IPS DF 6.9 (cell line): ENCODE results near the gene ZBTB43.
"Not testable (repeated sequence)": the region's sequence is repeated elsewhere in the genome, so short reads cannot be mapped to it uniquely, and the experiment has no call there.

ENCODE experiments used
- DNase-seq: peaks from one replicate; pipeline ENCODE4 v3.0.0-alpha.2; 2013; ENCODE audit warnings: low read depth, low spot score
- H3K27ac ChIP-seq: one replicate; pipeline ENCODE4 v1.5.1; 2013; ENCODE audit warnings: low read length, control low read depth
- H3K27me3 ChIP-seq: 2 replicates; pipeline ENCODE4 v1.6.1; 2013; ENCODE audit warnings: mild to moderate bottlenecking, low read length; ENCODE audit not compliant: control insufficient read depth, insufficient read depth
- H3K36me3 ChIP-seq: 2 replicates; pipeline ENCODE4 v1.6.1; 2013; ENCODE audit warnings: low read length; ENCODE audit not compliant: control insufficient read depth, insufficient read depth
- H3K4me1 ChIP-seq: 2 replicates; pipeline ENCODE4 v1.6.1; 2013; ENCODE audit warnings: low read length; ENCODE audit not compliant: control insufficient read depth, insufficient read depth
- H3K4me3 ChIP-seq: 2 replicates; pipeline ENCODE4 v1.5.1; 2013; ENCODE audit warnings: mild to moderate bottlenecking, low read length
- H3K9me3 ChIP-seq: 2 replicates; pipeline ENCODE4 v1.6.1; 2013; ENCODE audit warnings: low read length, inconsistent platforms; ENCODE audit not compliant: control insufficient read depth, insufficient read depth
- WGBS: extraction: QIAGEN DNeasy Blood & Tissue Kit; methylation state at CpG from one replicate; pipeline ENCODE4 v1.1.7; 2013; ENCODE audit warnings: mixed read lengths, missing lambda C conversion rate; ENCODE audit not compliant: insufficient read length, insufficient coverage; 5-methylcytosine and 5-hydroxymethylcytosine counted together

The ZBTB43 gene

DNA sequence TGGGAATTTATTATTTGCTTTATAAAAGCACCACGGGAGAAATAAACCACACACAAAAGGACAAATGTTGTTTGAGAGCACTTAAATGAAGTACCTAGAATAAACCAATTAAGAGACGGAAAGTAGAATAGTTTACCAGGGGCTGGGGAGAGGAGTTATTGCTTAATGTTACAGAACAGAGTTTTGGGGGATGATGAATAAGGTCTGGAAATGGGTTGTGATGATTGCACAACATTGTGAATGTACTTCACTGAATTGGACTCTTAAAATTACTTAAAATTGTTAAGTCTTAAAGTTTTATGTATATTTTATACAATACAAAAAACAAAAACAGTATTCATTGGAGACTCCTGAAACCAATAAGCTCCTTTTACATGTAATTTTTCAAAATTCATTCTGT lies 1.5 kb downstream of the ZBTB43 start:
- Histone ChIP-seq H3K27me3 (no peaks in the 10 kb centered on the region), H3K4me1 (peaks cover 2% of the 10 kb centered on the region; the same call in 1 of the 2 replicates), H3K36me3 (peaks cover 2% of the 10 kb centered on the region; the same call in 1 of the 2 replicates), H3K4me3 (no peak overlapping the region), H3K9me3 (no peaks in the 10 kb centered on the region), H3K27ac (no peak overlapping the region)
- no CpG with 5 or more reads among the region's 2 CpGs for WGBS
- DNase-seq: no peak

DNA sequence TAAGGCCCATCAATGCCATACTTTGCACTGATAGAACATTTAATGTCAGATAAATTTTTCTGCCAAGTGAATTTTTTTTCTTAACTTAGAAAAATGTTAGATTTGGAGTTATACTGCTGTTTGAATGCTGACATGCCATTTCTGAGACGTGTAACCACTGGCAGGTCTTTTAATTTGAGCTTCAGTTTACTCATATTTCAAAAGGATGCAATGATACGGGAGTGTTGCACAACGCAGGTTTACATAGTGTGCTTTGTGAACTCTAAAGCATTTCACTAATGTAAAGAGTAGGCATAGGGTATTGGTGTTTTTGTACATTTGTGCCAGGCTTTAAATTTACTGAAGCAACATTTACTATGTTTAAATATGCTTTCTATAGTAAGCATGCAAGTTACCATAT lies 4.2 kb downstream of the ZBTB43 start:
- Histone ChIP-seq H3K27me3 (no peaks in the 10 kb centered on the region), H3K4me3 (no peak overlapping the region), H3K27ac (no peak overlapping the region), H3K36me3 (peaks cover 2% of the 10 kb centered on the region; the same call in 1 of the 2 replicates), H3K4me1 (peaks cover 2% of the 10 kb centered on the region; the same call in 1 of the 2 replicates), H3K9me3 (no peaks in the 10 kb centered on the region)
- no CpG with 5 or more reads among the region's 3 CpGs for WGBS
- DNase-seq: no peak

DNA sequence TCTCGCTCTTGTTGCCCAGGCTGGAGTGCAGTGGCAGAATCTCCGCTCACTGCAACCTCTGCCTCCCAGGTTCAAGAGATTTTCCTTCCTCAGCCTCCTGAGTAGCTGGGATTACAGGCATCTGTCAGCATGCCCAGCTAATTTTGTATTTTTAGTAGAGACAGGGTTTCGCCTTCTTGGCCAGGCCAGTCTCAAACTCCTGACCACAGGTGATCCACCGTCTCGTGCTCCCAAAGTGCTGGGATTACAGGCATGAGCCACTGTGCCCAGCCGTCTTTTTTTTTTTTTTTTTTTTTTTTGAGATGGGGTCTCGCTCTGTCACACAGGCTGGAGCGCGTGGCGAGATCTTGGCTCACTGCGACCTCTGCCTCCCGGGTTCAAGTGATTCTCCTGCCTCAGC lies 5.4 kb downstream of the ZBTB43 start:
- WGBS: no CpG with 5 or more reads among the region's 12 CpGs
- not testable (repeated sequence) for H3K36me3 ChIP-seq, H3K4me1 ChIP-seq

DNA sequence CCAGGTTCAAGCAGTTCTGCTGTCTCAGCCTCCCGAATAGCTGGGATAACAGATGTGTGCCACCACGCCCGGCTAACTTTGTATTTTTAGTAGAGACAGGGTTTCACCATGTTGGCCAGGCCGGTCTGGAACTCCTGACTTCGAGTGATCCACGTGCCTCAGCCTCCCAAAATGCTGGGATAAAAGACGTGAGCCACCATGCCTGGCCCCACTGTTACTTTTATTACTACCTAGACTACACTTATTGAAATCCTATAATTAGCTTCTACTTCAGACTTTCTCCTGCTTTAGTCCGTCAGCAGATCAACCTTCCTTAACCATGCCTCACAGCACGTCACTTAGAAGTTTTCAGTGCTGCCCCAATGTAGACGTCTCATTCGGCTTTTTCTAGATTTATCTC lies 8.2 kb downstream of the ZBTB43 start:
- no peak for DNase-seq
- Histone ChIP-seq H3K4me3 (no peak overlapping the region), H3K9me3 (no peaks in the 10 kb centered on the region), H3K4me1 (no peaks in the 10 kb centered on the region), H3K36me3 (peaks cover 2% of the 10 kb centered on the region), H3K27me3 (no peaks in the 10 kb centered on the region), H3K27ac (no peak overlapping the region)
- no CpG with 5 or more reads among the region's 11 CpGs for WGBS

More for the DNA sequence above, 5.4 kb downstream of the ZBTB43 start:
- DNase-seq, H3K4me3 ChIP-seq, H3K9me3 ChIP-seq, H3K27ac ChIP-seq, H3K27me3 ChIP-seq: not testable (repeated sequence)

DNA sequence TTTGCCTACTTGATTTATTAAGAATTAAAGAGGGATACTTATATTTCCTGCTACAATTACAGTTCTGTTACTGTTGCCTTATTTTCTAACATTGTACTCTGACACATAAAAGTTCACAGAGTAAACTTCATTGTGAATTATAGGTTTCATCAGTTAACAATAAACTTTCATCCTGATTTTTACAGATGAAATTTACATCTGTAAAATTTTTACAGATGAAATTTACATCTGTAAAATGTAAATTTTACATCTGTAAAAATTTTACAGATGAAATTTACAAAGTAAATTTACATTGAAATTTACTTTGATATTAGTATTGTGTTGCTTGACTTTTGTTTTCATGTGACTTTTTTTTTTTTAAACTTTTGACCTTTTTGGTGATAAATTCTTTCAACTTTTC lies 9.3 kb downstream of the ZBTB43 start:
- Histone ChIP-seq H3K9me3 (no peaks in the 10 kb centered on the region), H3K4me1 (no peaks in the 10 kb centered on the region), H3K36me3 (peaks cover 2% of the 10 kb centered on the region), H3K27ac (no peak overlapping the region), H3K4me3 (no peak overlapping the region), H3K27me3 (no peaks in the 10 kb centered on the region)
- no peak for DNase-seq

DNA sequence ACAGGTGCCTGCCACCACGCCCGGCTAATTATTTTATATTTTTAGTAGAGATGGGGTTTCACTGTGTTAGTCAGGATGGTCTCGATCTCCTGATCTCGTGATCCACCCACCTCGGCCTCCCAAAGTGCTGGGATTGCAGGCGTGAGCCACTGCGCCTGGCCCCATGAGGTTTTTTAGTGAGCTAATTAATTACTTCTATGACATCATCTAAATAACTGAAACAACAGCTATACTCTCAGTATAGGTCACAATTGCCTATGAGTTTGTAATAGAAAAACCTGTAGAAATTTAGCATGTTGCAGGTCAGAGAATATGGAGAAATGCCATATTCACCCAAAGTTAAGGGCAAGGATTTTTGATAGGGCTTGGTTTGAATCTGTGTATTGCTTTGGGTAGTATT lies 12.8 kb downstream of the ZBTB43 start:
- not testable (repeated sequence) for H3K36me3 ChIP-seq, H3K27me3 ChIP-seq, H3K9me3 ChIP-seq, H3K4me3 ChIP-seq, DNase-seq, H3K27ac ChIP-seq, H3K4me1 ChIP-seq
- no CpG with 5 or more reads among the region's 7 CpGs for WGBS

DNA sequence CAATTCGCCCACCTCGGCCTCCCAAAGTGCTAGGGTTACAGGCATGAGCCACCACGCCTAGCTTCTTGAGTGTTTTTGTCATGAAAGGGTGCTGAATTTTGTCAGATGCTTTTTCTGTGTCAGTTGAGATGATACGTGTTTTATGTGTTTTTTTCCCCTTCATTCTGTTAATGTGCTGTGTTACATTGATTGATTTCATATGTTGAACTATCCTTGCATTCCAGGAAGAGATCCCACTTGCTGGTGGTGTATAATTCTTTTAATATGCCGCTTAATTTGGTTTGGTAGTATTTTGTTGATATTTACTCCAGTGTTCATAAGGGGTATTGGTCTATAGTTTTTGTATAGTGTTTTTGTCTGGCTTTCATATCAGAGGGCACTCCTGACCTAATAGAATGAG lies 13.6 kb downstream of the ZBTB43 start:
- H3K27me3 ChIP-seq: no peaks in the 10 kb centered on the region
- H3K36me3 ChIP-seq: no peaks in the 10 kb centered on the region; the same call in 1 of the 2 replicates
- no CpG with 5 or more reads among the region's 5 CpGs for WGBS
- H3K4me3 ChIP-seq: no peak overlapping the region
- no peak overlapping the region for H3K27ac ChIP-seq
- DNase-seq: no peak
- H3K4me1 ChIP-seq: no peaks in the 10 kb centered on the region
- H3K9me3 ChIP-seq: no peaks in the 10 kb centered on the region

DNA sequence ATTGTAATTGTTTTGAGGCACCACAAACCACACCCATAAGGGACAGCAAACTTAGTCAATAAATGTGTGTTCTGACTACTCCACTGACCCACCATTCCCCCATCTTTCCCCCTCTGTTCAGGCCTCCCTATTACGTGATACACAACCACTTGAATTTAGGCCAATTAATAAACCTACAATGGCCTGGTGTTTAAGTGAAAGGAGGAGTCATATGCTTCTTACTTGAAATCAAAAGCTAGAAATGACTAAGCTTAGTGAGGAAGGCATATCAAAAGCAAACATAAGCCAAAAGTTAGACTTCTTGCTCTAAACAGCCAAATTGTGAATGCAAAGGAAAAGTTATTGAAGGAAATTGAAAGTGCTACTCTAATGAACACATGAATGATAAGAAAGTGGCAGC lies 14.6 kb downstream of the ZBTB43 start:
- no peaks in the 10 kb centered on the region; the same call in 1 of the 2 replicates for H3K36me3 ChIP-seq
- H3K27me3 ChIP-seq: no peaks in the 10 kb centered on the region
- H3K4me3 ChIP-seq: no peak overlapping the region
- H3K4me1 ChIP-seq: no peaks in the 10 kb centered on the region
- no peak for DNase-seq
- no peak overlapping the region for H3K27ac ChIP-seq
- WGBS: no CpG with 5 or more reads among the region's 1 CpG
- no peaks in the 10 kb centered on the region for H3K9me3 ChIP-seq

DNA sequence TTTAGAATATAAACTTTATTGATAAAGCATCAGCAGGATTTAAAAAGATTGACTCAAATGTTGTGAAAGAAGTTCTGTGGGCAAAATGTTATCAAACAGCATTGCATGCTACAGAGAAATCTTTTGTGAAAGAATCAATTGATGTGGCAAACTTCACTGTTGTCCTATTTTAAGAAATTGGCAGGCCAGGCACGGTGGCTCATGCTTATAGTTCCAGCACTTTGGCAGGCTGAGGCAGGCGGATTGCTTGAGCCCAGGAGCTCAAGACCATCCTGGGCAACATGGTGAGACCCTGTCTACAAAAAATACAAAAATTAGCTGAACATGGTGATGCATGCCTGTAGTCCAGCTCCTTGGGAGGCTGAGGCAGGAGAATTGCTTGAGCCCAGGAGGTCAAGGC lies 17.4 kb downstream of the ZBTB43 start:
- no peaks in the 10 kb centered on the region for H3K27me3 ChIP-seq
- H3K4me3 ChIP-seq: no peak overlapping the region
- no peak overlapping the region for H3K27ac ChIP-seq
- no peaks in the 10 kb centered on the region for H3K4me1 ChIP-seq
- no peaks in the 10 kb centered on the region for H3K9me3 ChIP-seq
- DNase-seq: no peak
- WGBS: no CpG with 5 or more reads among the region's 2 CpGs
- no peaks in the 10 kb centered on the region for H3K36me3 ChIP-seq

DNA sequence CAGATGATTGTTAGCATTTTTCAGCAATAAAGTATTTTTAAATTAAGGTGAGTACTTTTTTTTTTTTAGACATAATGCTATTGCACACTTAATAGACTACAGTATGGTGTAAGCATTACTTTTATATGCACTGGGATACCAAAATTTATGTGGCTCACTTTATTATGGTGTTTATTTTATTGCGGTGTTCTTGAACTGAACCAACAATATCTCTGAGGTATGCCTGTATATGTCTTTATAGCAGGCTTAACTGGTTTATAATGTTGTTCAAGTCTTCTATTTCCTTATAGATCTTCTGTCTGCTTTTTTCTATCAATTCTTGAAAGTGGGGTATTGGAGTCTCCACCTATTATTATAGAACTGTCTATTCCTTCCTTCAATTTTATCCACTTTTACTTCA lies 18.0 kb downstream of the ZBTB43 start:
- H3K27me3 ChIP-seq: no peaks in the 10 kb centered on the region
- no peak for DNase-seq
- no peaks in the 10 kb centered on the region for H3K4me1 ChIP-seq
- WGBS: no CpG with 5 or more reads among the region's 1 CpG
- no peaks in the 10 kb centered on the region for H3K36me3 ChIP-seq
- H3K9me3 ChIP-seq: no peaks in the 10 kb centered on the region
- H3K27ac ChIP-seq: no peak overlapping the region
- H3K4me3 ChIP-seq: no peak overlapping the region

DNA sequence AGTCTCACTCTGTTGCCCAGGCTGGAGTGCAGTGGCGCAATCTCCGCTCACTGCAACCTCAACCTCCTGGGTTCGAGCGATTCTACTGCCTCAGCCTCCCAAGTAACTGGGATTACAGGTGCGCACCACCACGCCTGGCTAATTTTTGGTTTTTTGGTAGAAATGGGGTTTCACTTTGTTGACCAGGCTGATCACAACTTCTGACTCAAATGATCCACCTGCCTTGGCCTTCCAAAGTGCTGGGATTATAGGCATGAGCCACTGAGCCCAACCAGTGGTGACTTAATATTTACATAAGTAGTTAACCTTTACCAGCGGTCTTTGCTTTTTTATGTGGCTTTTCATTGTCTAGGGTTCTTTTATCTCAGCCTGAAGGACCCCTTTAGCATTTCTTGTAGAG lies 19.2 kb downstream of the ZBTB43 start:
- not testable (repeated sequence) for H3K4me3 ChIP-seq, H3K4me1 ChIP-seq, H3K27ac ChIP-seq, H3K27me3 ChIP-seq, H3K36me3 ChIP-seq, DNase-seq, H3K9me3 ChIP-seq
- WGBS: no CpG with 5 or more reads among the region's 7 CpGs
